Ecto neural progenitor cell (in vitro differentiated cells): ENCODE results near the gene KCNA1.

Source experiments
- DNase-seq: peaks from one replicate; pipeline ENCODE4 v3.0.0-alpha.2; 2018; ENCODE audit warnings: low spot score

The KCNA1 gene

DNA sequence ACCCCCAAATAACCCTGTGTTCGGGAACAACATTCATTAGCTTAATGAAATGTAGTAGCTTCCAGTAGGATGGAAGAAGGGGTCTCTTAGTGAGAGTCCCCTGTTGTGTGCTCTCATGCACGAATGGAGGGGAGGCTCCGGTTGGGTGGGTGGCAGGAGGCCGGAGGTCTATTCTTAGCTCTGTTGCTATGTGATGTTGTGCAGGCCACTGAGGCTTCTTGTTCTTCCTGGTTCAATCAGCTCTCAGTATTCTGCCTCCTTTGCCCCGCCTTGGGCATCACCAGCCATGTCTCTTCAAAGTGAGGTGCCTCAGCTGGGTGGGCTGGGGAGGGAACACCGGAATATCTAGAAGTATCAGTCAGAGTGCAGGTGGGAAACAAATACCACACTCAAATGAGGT, 50.8 kb downstream of the KCNA1 start:
- DNase-seq, result no peak

DNA sequence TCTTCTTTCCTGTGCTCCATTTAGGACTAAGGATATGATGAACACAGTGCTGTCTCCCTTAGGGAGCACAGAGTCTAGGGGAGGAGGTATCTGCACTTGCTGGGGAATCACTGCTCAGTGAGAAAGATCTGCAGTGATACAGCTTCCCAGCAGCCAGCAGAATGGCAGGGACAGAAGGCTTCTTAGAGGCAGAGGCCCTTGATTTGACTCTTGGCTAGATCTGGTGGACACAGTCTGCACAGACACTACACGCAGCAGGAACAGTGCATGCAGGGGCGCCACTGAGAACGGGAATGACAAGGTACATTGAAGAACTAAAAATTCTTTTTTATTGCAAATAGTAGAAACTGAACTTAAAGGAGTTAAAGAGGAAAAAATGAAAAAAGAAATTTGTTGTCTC, 51.6 kb downstream of the KCNA1 start:
- no peak for DNase-seq

DNA sequence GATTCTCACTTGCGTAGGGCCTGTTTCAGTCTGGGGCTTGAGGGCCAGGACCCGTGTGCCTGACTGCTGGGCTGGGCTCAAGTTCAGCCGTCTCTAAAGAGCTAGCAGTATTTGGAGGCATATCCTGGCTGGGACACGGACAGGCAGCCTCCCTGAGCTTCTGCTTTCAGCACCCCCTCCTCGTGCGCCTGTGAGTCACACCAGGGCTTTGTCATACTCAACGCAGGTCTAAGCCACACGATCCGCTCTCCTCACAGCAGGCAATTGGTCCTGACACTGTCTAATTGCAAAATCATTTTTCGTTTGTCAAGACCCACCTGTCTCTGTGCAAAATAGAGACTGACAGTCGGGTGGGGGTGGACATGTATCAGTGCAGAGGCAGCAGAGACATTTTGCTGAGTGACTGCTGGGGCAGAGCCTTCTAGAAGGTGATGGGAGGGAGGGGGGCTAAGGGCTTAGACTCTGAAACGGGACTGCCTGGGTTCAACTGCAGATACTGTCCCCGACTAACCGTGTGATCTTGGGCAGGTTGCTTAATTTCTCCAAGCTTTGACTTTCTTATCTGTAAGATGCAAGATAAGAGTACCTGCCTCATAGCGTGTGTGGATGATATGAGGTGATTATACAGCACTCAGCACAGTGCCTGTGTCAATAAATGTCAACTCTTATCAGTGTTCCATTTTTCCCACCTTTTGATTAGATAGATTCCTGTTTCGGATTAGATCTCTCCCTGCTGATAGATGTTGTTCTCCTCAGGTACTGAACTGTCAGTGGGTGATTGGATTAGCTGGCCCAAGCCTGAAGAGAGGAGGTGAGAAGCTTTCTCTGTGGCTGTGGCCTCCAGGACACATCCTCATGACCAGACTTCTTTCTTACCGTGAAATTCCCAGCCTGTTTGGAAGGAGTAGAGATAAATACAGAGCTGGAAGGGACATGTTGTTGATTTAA, 53.1 kb downstream of the KCNA1 start:
- no peak for DNase-seq
